HepG2 (cell line): ENCODE results near the gene RPTOR. TPM values are rescaled to one million over a fixed set of nuclear protein-coding genes. Genes with fewer than 3 reads are reported as not detected.

ENCODE experiments used
- AGO1 ChIP-seq: fragments of 200-400 bp; formaldehyde crosslinking; IDR thresholded peaks from 2 replicates; pipeline ENCODE4 v1.6.1; 2017; ENCODE audit warnings: mild to moderate bottlenecking, low read depth, low read length, moderate library complexity; ENCODE audit not compliant: poor library complexity, severe bottlenecking
- BORCS8-MEF2B ChIP-seq: sonication (generic); formaldehyde crosslinking; IDR thresholded peaks from 2 replicates; pipeline ENCODE4 v1.8.0; 2022; ENCODE audit warnings: mild to moderate bottlenecking, missing genetic modification reagents
- CEBPB ChIP-seq: IDR thresholded peaks from 2 replicates; pipeline ENCODE4 v1.6.1; 2011; ENCODE audit warnings: low read depth, low read length, improper control_type of control experiment, borderline replicate concordance
- ETS1 ChIP-seq: sonication (generic); formaldehyde crosslinking; IDR thresholded peaks from 2 replicates; pipeline ENCODE4 v1.4.0; 2020; ENCODE audit warnings: missing genetic modification reagents
- FOXA3 ChIP-seq: IDR thresholded peaks from 2 replicates; pipeline ENCODE4 v1.6.1; 2016; ENCODE audit warnings: missing genetic modification reagents, missing compliant biosample characterization
- HBP1 ChIP-seq: IDR thresholded peaks from 2 replicates; pipeline ENCODE4 v1.6.1; 2016; ENCODE audit warnings: low read depth, control low read depth
- HOXA9 ChIP-seq: sonication (generic); formaldehyde crosslinking; IDR thresholded peaks from 2 replicates; pipeline ENCODE4 v1.8.1; 2022; ENCODE audit warnings: missing genetic modification reagents, mild to moderate bottlenecking, moderate library complexity, borderline replicate concordance
- KDM2A ChIP-seq: sonication (generic); formaldehyde crosslinking; IDR thresholded peaks from 2 replicates; pipeline ENCODE4 v1.4.0; 2020; ENCODE audit warnings: low read depth, missing genetic modification reagents, borderline replicate concordance
- MEF2D ChIP-seq: sonication (generic); formaldehyde crosslinking; IDR thresholded peaks from 2 replicates; pipeline ENCODE4 v1.5.1; 2020; ENCODE audit warnings: mild to moderate bottlenecking, missing genetic modification reagents
- MLX ChIP-seq: IDR thresholded peaks from 2 replicates; pipeline ENCODE4 v1.6.1; 2016
- PHF8 ChIP-seq: sonication (generic); formaldehyde crosslinking; IDR thresholded peaks from 2 replicates; pipeline ENCODE4 v1.5.0; 2020; ENCODE audit warnings: missing genetic modification reagents
- POLR2G ChIP-seq: fragments of 200-400 bp; formaldehyde crosslinking; IDR thresholded peaks from 2 replicates; pipeline ENCODE4 v1.6.1; 2018; ENCODE audit warnings: mild to moderate bottlenecking, low read depth, low read length, moderate library complexity
- SALL1 ChIP-seq: sonication (generic); formaldehyde crosslinking; IDR thresholded peaks from 2 replicates; pipeline ENCODE4 v1.8.0; 2022; ENCODE audit warnings: mild to moderate bottlenecking, missing genetic modification reagents
- U2AF2 ChIP-seq: fragments of 200-400 bp; formaldehyde crosslinking; IDR thresholded peaks from 2 replicates; pipeline ENCODE4 v1.6.1; 2017; ENCODE audit warnings: low read depth, mild to moderate bottlenecking, low read length
- XRCC5 ChIP-seq: fragments of 200-400 bp; formaldehyde crosslinking; optimal IDR thresholded peaks from 2 replicates; pipeline ENCODE3; 2017; ENCODE audit warnings: mild to moderate bottlenecking, low read length
- ZNF292 ChIP-seq: sonication (generic); formaldehyde crosslinking; IDR thresholded peaks from 2 replicates; pipeline ENCODE4 v1.8.1; 2022; ENCODE audit warnings: mild to moderate bottlenecking, low read depth, missing genetic modification reagents, borderline replicate concordance
- ZNF296 ChIP-seq: sonication (generic); formaldehyde crosslinking; conservative IDR thresholded peaks from 2 replicates; pipeline ENCODE4 v1.5.0; 2020; ENCODE audit warnings: mild to moderate bottlenecking, missing genetic modification reagents
- ZNF607 ChIP-seq: sonication (generic); formaldehyde crosslinking; IDR thresholded peaks from 2 replicates; pipeline ENCODE4 v1.5.1; 2020; ENCODE audit warnings: missing genetic modification reagents, mild to moderate bottlenecking, borderline replicate concordance
- polyA plus RNA-seq, 8 experiments: library from polyadenylated mRNA; depleted of rRNA in 3 of 8; stranded (reverse) in 7 of 8; unstranded in 1 of 8; fragments of >200 nt; fragmentation: Illumina TruSeq in 4 of 8; extraction: Trizol in 4 of 8; gene quantifications; 2 replicates each; pipeline versions ENCODE4 v1.2.1 to v1.2.3, GENCODE V29; 2011 to 2016; ENCODE audit warnings: low read depth in 4 of 8, missing spikeins in 1 of 8, mixed read lengths in 1 of 8; ENCODE audit not compliant: insufficient read depth in 1 of 8
- total RNA-seq, 5 experiments: library from RNA; depleted of rRNA; stranded (reverse); fragments of >200 nt; fragmentation: Illumina TruSeq; extraction: Trizol; gene quantifications; 2 replicates each; pipeline ENCODE4 v1.2.3, GENCODE V29; 2016; ENCODE audit warnings: low read depth in 1 of 5
- TF ChIP-seq, protein P1 (sequence below): sonication (generic); formaldehyde crosslinking; conservative IDR thresholded peaks from 2 replicates; pipeline ENCODE4 v1.8.0; 2022; ENCODE audit warnings: low read depth, missing genetic modification reagents
- TF ChIP-seq, protein P2 (sequence below): sonication (generic); formaldehyde crosslinking; IDR thresholded peaks from 2 replicates; pipeline ENCODE4 v1.5.1; 2020; ENCODE audit warnings: missing genetic modification reagents, mild to moderate bottlenecking, borderline replicate concordance

RPTOR gene
- total and polyA plus RNA-seq, 2 of the 13 experiments (the other 11 are each of a cell fraction or from before 2014, with no cell fraction given): 6.6 to 25.3 TPM

GRCh38 chr17:80498242-80498919 lies 46.3 kb upstream of the RPTOR start (continued):
- TF ChIP-seq SALL1 (peak; percentile 49), PHF8 (CRISPR knock-in tag) (peak; percentile 47; the same call in 1 of the 2 replicates), KDM2A (peak; percentile 53; the same call in 1 of the 2 replicates), HBP1 (CRISPR knock-in tag) (no peak), AGO1 (peak; percentile 13), ZNF292 (CRISPR knock-in tag) (peak; percentile 14; the same call in 1 of the 2 replicates), MLX (CRISPR knock-in tag) (0 out of 2 replicates have a peak, but pooled peaks have one; percentile 4), ZNF607 (CRISPR knock-in tag) (0 out of 2 replicates have a peak, but pooled peaks have one; percentile 54), BORCS8-MEF2B (CRISPR knock-in tag) (no peak), ZNF296 (0 out of 2 replicates have a peak, but pooled peaks have one; percentile 37), FOXA3 (no peak), U2AF2 (no peak), CEBPB (peak; percentile 11; the same call in 1 of the 2 replicates), MEF2D (CRISPR knock-in tag) (peak; percentile 65), ETS1 (CRISPR knock-in tag) (no peak), XRCC5 (peak; percentile 33), HOXA9 (CRISPR knock-in tag) (0 out of 2 replicates have a peak, but pooled peaks have one; percentile 39), POLR2G (peak; percentile 69)
- TF ChIP-seq, protein P1, sequence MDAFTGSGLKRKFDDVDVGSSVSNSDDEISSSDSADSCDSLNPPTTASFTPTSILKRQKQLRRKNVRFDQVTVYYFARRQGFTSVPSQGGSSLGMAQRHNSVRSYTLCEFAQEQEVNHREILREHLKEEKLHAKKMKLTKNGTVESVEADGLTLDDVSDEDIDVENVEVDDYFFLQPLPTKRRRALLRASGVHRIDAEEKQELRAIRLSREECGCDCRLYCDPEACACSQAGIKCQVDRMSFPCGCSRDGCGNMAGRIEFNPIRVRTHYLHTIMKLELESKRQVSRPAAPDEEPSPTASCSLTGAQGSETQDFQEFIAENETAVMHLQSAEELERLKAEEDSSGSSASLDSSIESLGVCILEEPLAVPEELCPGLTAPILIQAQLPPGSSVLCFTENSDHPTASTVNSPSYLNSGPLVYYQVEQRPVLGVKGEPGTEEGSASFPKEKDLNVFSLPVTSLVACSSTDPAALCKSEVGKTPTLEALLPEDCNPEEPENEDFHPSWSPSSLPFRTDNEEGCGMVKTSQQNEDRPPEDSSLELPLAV (CRISPR knock-in tag): no peak
- TF ChIP-seq, protein P2, sequence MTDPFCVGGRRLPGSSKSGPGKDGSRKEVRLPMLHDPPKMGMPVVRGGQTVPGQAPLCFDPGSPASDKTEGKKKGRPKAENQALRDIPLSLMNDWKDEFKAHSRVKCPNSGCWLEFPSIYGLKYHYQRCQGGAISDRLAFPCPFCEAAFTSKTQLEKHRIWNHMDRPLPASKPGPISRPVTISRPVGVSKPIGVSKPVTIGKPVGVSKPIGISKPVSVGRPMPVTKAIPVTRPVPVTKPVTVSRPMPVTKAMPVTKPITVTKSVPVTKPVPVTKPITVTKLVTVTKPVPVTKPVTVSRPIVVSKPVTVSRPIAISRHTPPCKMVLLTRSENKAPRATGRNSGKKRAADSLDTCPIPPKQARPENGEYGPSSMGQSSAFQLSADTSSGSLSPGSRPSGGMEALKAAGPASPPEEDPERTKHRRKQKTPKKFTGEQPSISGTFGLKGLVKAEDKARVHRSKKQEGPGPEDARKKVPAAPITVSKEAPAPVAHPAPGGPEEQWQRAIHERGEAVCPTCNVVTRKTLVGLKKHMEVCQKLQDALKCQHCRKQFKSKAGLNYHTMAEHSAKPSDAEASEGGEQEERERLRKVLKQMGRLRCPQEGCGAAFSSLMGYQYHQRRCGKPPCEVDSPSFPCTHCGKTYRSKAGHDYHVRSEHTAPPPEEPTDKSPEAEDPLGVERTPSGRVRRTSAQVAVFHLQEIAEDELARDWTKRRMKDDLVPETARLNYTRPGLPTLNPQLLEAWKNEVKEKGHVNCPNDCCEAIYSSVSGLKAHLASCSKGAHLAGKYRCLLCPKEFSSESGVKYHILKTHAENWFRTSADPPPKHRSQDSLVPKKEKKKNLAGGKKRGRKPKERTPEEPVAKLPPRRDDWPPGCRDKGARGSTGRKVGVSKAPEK: peak; percentile 81; the same call in 1 of the 2 replicates
